GM18951 (cell line): Measurements from ENCODE around the gene GIMAP8.
A peak's percentile ranks its signal among the peaks of the same experiment; 100 is the strongest.
"Not testable (repeated sequence)": the region's sequence is repeated elsewhere in the genome, so short reads cannot be mapped to it uniquely, and the experiment has no call there.

ENCODE experiments used
- POLR2A ChIP-seq: IDR thresholded peaks from 4 replicates; pipeline ENCODE4 v1.6.1; 2011; ENCODE audit warnings: mild to moderate bottlenecking; ENCODE audit not compliant: insufficient read length, insufficient read depth; ENCODE audit errors: extremely low read depth
- in situ Hi-C: fragments of 300-500 bp; cut with MboI; formaldehyde crosslinking; loops from one replicate; pipeline ENCODE4 v1.12.0; 2022; ENCODE audit warnings: low sequenced_read_pairs, mixed read lengths, inconsistent platforms; ENCODE audit not compliant: unreplicated experiment

The GIMAP8 gene

GRCh38 chr7:150448789-150449147 lies 1.7 kb upstream of the GIMAP8 start:
- in situ Hi-C loops = no loop called here

GRCh38 chr7:150449206-150449952 lies 1.1 kb upstream of the GIMAP8 start:
- in situ Hi-C loops = no loop called here
- TF ChIP-seq POLR2A = no peak

More at GRCh38 chr7:150448789-150449147, 1.7 kb upstream of the GIMAP8 start:
- no peak for TF ChIP-seq POLR2A

DNA sequence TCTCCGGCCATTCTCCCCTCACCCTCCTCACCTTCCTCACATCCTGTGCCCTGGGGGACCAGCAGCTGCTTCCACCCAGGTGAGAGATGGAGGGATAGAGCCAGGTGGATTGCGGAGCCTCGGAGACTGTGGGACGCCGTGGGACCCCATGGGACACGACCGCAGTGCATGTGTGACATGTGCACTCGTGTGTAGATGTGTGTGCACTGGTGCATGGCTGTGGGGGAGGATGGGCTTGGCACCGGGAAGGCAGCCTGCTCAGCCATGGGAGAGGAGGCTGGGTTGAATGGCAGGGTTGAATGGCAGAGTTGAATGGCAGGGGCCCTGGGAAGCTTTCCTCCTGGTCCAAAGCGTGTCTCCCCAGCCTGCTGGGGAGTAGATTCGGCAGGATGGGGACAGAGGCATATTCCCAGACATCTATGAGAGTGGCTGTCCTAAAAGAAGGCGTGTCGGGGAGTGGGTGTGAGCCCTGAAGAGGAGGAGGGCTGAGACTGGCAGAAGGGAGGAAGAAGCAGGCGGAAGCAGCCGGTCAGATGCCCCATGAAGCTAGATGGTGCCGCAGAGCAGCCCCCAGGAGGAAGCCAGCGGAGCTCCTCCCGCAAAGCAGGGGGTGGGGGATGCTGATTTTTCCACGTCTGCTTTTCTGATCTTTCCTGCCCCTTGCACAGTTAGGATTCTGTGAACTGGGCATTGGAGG lies 815 bp downstream of the GIMAP8 start:
- TF ChIP-seq POLR2A = peak; percentile 11
- in situ Hi-C loops = no loop called here

DNA sequence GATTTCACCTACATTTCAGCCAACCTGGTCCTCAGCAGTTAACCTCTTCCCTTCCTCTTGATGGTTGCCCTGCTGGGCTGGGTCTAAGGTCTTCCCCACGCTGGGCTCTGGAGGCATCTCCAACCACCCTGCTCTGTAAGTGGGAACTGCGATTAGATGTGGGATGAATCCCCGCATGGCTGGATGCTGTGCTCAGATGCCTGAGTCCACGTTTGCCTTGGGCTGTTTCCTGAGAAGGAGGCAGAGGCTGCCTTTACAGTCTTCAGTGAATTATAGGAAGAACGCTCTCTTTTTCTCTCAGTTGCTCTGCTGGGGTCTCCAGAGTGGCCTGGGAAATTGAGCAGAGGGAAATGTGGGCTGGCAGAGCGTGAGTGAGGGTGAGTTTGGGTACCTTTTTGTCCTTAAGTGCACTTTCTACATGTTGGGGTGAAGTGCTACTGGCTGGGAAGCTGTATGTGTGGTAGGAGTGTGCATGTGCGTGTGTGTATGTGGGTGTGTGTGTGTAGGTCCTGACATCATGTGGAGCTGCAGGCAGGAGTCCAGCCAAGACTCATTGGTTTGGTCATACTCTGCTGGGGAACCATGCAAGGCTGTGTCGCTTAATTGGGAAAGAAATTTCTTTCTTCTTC lies 1.5 kb downstream of the GIMAP8 start:
- in situ Hi-C loops = no loop called here
- TF ChIP-seq POLR2A = no peak

- no peak for TF ChIP-seq POLR2A
- in situ Hi-C loops = no loop called here
These were observed 2.8 kb downstream of the GIMAP8 start for GRCh38 chr7:150453181-150453580.

DNA sequence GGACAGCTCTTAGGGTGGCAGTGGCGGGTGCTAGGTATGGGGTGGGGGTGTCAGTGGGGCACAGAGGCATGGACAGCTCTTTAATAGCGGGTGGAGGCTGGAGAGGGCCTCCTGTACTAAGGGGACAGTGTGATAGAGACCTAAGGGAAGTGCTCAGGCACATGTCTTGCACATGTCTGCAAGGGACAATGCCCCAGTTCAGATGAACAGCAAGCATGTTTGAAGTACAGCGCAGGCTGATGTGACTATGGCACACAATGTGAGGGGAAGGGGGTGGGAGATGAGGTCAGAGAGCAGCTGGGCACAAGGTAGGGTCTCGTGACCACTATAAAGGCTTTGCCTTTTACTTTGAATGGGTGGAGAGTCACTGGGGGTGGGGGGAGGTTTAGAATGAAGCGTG lies 3.5 kb downstream of the GIMAP8 start:
- no peak for TF ChIP-seq POLR2A
- in situ Hi-C loops = no loop called here

DNA sequence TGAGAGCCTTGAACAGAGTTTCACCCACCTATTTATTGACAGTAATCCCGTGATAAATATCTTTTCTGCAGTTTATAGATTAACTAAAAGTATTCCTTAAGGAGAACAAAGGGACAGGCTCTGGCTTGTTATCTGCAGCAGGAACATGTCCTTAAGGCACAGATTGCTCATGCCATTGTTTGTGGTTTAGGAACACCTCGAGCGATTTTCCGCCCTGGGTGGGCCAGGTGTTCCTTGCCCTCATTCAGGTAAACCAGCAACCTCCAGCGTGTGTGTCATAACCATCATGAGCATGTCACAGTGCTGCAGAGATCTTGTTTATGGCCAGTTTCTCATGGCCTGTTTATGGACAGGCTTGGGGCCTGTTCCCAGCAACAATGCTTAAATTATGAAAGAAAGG lies 6.6 kb downstream of the GIMAP8 start:
- in situ Hi-C loops = not testable (repeated sequence)

GRCh38 chr7:150458235-150458634 lies 7.8 kb downstream of the GIMAP8 start:
- no peak for TF ChIP-seq POLR2A
- in situ Hi-C loops = no loop called here

- in situ Hi-C loops = no loop called here
- no peak for TF ChIP-seq POLR2A
These were observed 8.3 kb downstream of the GIMAP8 start for GRCh38 chr7:150458756-150459155.

- in situ Hi-C loops = loop anchor here (10.0 kb wide), 1 partner anchor 293 kb away; no protein-coding TSS in a partner anchor
- TF ChIP-seq POLR2A = no peak
These were observed 11.1 kb downstream of the GIMAP8 start for GRCh38 chr7:150461520-150461919.

DNA sequence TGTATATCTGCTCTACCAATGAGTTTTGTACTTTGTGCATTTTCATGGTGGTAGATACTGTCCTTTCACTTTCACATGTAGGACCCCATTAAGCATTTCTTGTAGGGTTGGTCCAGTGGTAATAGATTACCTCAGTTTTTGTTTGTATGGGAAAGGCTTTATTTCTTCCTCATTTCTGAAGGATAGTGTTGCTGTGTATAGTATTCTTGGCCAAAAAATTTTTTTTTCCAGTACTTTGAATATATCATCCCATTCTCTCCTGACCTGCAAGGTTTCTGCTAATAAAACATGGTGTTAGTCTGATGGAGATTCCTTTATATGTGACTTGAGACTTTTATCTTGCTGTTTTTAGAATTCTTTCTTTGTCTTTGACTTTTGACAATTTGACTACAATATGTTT lies 12.0 kb downstream of the GIMAP8 start:
- in situ Hi-C loops = loop anchor here (10.0 kb wide), 1 partner anchor 292 kb away; no protein-coding TSS in a partner anchor
- no peak for TF ChIP-seq POLR2A

- no peak for TF ChIP-seq POLR2A
- in situ Hi-C loops = loop anchor here (10.0 kb wide), 1 partner anchor 291 kb away; no protein-coding TSS in a partner anchor
These were observed 13.0 kb downstream of the GIMAP8 start for GRCh38 chr7:150463461-150463860.

GRCh38 chr7:150464962-150465361 lies 14.5 kb downstream of the GIMAP8 start:
- in situ Hi-C loops = loop anchor here (10.0 kb wide), 1 partner anchor 290 kb away; no protein-coding TSS in a partner anchor

More at GRCh38 chr7:150464962-150465361, 14.5 kb downstream of the GIMAP8 start:
- TF ChIP-seq POLR2A = no peak
